PC-3 (cell line): Measurements from ENCODE around the gene REC8. TPM values are rescaled to one million over a fixed set of nuclear protein-coding genes. Genes with fewer than 3 reads are reported as not detected.
"Not testable (repeated sequence)": the region's sequence is repeated elsewhere in the genome, so short reads cannot be mapped to it uniquely, and the experiment has no call there.

Source experiments
- ATAC-seq: fragments of 200-7000 bp; cut with Tn5 transposase; 2 replicates; pipeline ENCODE4 v1.9.1; 2020; ENCODE audit warnings: mild to moderate bottlenecking, moderate library complexity
- BruUV-seq: library from RNA; stranded (reverse); fragments of 400-500 nt; replicated peaks from 2 replicates; lab custom pipeline; 2021; lab: Mats Ljungman, UMichigan
- CTCF ChIA-PET: fragments of 300-600 bp; sonication (Branson Sonifier 250); formaldehyde crosslinking; loops from one replicate; lab custom pipeline; 2022; ENCODE audit warnings: antibody characterized with exemption; lab: Charles Lee
- POLR2A ChIA-PET: fragments of 300-600 bp; sonication (Branson Sonifier 250); formaldehyde crosslinking; loops from one replicate; lab custom pipeline; 2022; ENCODE audit warnings: antibody characterized with exemption; ENCODE audit not compliant: unreplicated experiment; lab: Charles Lee
- DNase-seq: peaks from one replicate; pipeline ENCODE4 v3.0.0-alpha.2; 2015
- H2AFZ ChIP-seq: fragments of 300-600 bp; sonication (generic); 2 replicates; pipeline ENCODE4 v1.6.0; 2016; ENCODE audit warnings: antibody characterized with exemption, low read length
- H3F3A ChIP-seq: fragments of 300-600 bp; sonication (generic); one replicate; pipeline ENCODE4 v1.6.0; 2017; ENCODE audit warnings: antibody characterized with exemption, low read length, control low read depth, mild to moderate bottlenecking; ENCODE audit not compliant: unreplicated experiment
- H3K27ac ChIP-seq: fragments of 300-600 bp; sonication (generic); 2 replicates; pipeline ENCODE4 v1.5.1; 2016; ENCODE audit warnings: mild to moderate bottlenecking, low read length
- H3K27me3 ChIP-seq: fragments of 300-600 bp; sonication (generic); 2 replicates; pipeline ENCODE4 v1.6.1; 2016; ENCODE audit warnings: low read length, mixed read lengths
- H3K36me3 ChIP-seq: fragments of 300-600 bp; sonication (generic); 2 replicates; pipeline ENCODE4 v1.6.1; 2016; ENCODE audit warnings: low read depth, mixed run types, low read length, mixed read lengths
- H3K4me1 ChIP-seq: fragments of 300-600 bp; sonication (generic); 2 replicates; pipeline ENCODE4 v1.5.1; 2016; ENCODE audit warnings: low read length; ENCODE audit not compliant: insufficient read depth
- H3K4me2 ChIP-seq: fragments of 300-600 bp; sonication (generic); 2 replicates; pipeline ENCODE4 v1.6.0; 2016; ENCODE audit warnings: low read length
- H3K4me3 ChIP-seq: fragments of 300-600 bp; sonication (generic); 2 replicates; pipeline ENCODE4 v1.5.1; 2016; ENCODE audit warnings: mild to moderate bottlenecking, low read length, mixed read lengths
- H3K79me2 ChIP-seq: fragments of 300-600 bp; sonication (generic); 2 replicates; pipeline ENCODE4 v1.6.1; 2017; ENCODE audit warnings: low read length, mixed read lengths
- H3K9ac ChIP-seq: fragments of 300-600 bp; sonication (generic); 2 replicates; pipeline ENCODE4 v1.6.0; 2016; ENCODE audit warnings: mild to moderate bottlenecking, low read length
- H3K9me2 ChIP-seq: fragments of 300-600 bp; sonication (generic); replicated peaks from 2 replicates; pipeline ENCODE4 v1.6.1; 2016; ENCODE audit warnings: mixed run types, low read length, mixed read lengths
- H3K9me3 ChIP-seq: fragments of 300-600 bp; sonication (generic); 2 replicates; pipeline ENCODE4 v1.6.1; 2016; ENCODE audit warnings: low read length, mixed read lengths
- H4K20me1 ChIP-seq: fragments of 300-600 bp; sonication (generic); 2 replicates; pipeline ENCODE4 v1.6.1; 2016; ENCODE audit warnings: low read length, mixed read lengths
- CTCF ChIP-seq: fragments of 300-600 bp; sonication (generic); conservative IDR thresholded peaks from 2 replicates; pipeline ENCODE4 v1.5.1; 2017; ENCODE audit warnings: antibody characterized with exemption, low read depth, mild to moderate bottlenecking, low read length
- EZH2 ChIP-seq: fragments of 300-600 bp; sonication (generic); IDR thresholded peaks from one replicate; pipeline ENCODE4 v1.6.1; 2017; ENCODE audit warnings: antibody characterized with exemption, mild to moderate bottlenecking, low read length; ENCODE audit not compliant: unreplicated experiment
- EZH2phosphoT487 ChIP-seq: fragments of 300-600 bp; sonication (generic); IDR thresholded peaks from 2 replicates; pipeline ENCODE4 v1.6.1; 2018; ENCODE audit warnings: mild to moderate bottlenecking, antibody characterized with exemption, low read length, borderline replicate concordance
- intact Hi-C: fragments of 100-400 bp; cut with micrococcal nuclease; formaldehyde crosslinking; loops from 2 replicates; pipeline ENCODE4 v1.9.0; 2023
- total RNA-seq: library from RNA; depleted of rRNA; stranded (reverse); fragments of >200 nt; gene quantifications from 2 replicates; pipeline ENCODE4 v1.2.3, GENCODE V29; 2014

The REC8 gene
- total RNA-seq, 1 experiment from 2014 or later: 1.9 TPM

- ATAC-seq, BruUV-seq, intact Hi-C loops, H3K4me2 ChIP-seq, H3K27me3 ChIP-seq, DNase-seq, H2AFZ ChIP-seq, H4K20me1 ChIP-seq, CTCF ChIA-PET, H3K9me3 ChIP-seq, H3K4me1 ChIP-seq, POLR2A ChIA-PET, H3K9me2 ChIP-seq, H3K4me3 ChIP-seq, H3F3A ChIP-seq, H3K79me2 ChIP-seq, H3K27ac ChIP-seq, H3K9ac ChIP-seq: not testable (repeated sequence)
- H3K36me3 ChIP-seq: peaks cover 32% of the 10 kb centered on the region
Measured at GRCh38 chr14:24203249-24203886, 31.5 kb downstream of the REC8 start.

- H3K9me2 ChIP-seq: no peaks in the 10 kb centered on the region
- CTCF ChIA-PET: no interaction called here
- H3K4me3 ChIP-seq: no peak overlapping the region
- no peak for TF ChIP-seq EZH2
- TF ChIP-seq CTCF: no peak
- no peak for TF ChIP-seq EZH2phosphoT487
- no peaks in the 10 kb centered on the region for H3K79me2 ChIP-seq
- no peaks in the 10 kb centered on the region for H3K27me3 ChIP-seq
- peaks cover 36% of the 10 kb centered on the region for H3K36me3 ChIP-seq
- H3K4me2 ChIP-seq: no peak overlapping the region
- POLR2A ChIA-PET: no interaction called here
- BruUV-seq: no TSS peak
- ATAC-seq: no peak
- no peak overlapping the region for H3K9ac ChIP-seq
- DNase-seq: no peak
- H4K20me1 ChIP-seq: no peaks in the 10 kb centered on the region
- no peaks in the 10 kb centered on the region for H3K9me3 ChIP-seq
- no peak overlapping the region for H2AFZ ChIP-seq
- intact Hi-C loops: no loop called here
- no peaks in the 10 kb centered on the region for H3F3A ChIP-seq
- no peaks in the 10 kb centered on the region for H3K4me1 ChIP-seq
- H3K27ac ChIP-seq: no peak overlapping the region
Measured at GRCh38 chr14:24204163-24205146, 32.6 kb downstream of the REC8 start.

GRCh38 chr14:24206260-24207103, 34.6 kb downstream of the REC8 start:
- peaks cover 46% of the 10 kb centered on the region for H3K36me3 ChIP-seq
- POLR2A ChIA-PET: no interaction called here
- H3K9ac ChIP-seq: no peak overlapping the region
- CTCF ChIA-PET: no interaction called here
- H3K4me1 ChIP-seq: no peaks in the 10 kb centered on the region
- no peaks in the 10 kb centered on the region for H4K20me1 ChIP-seq
- H3K4me3 ChIP-seq: no peak overlapping the region
- H2AFZ ChIP-seq: no peak overlapping the region
- DNase-seq (no peak), ATAC-seq (no peak)
- no peak overlapping the region for H3K27ac ChIP-seq
- H3K27me3 ChIP-seq: no peaks in the 10 kb centered on the region
- no TSS peak for BruUV-seq
- intact Hi-C loops: no loop called here
- peaks cover 2% of the 10 kb centered on the region; the same call in 1 of the 2 replicates for H3K79me2 ChIP-seq
- H3F3A ChIP-seq: no peaks in the 10 kb centered on the region
- no peak overlapping the region for H3K4me2 ChIP-seq
- no peaks in the 10 kb centered on the region for H3K9me2 ChIP-seq
- no peaks in the 10 kb centered on the region for H3K9me3 ChIP-seq
- no peak for TF ChIP-seq CTCF
- no peak for TF ChIP-seq EZH2
- TF ChIP-seq EZH2phosphoT487: no peak
